Measurements from ENCODE around the gene KRT85.

- no peak for TF ChIP-seq EZH2 (IDR thresholded peaks at IDR 0.05; ENCODE audit: borderline replicate concordance, control insufficient read depth, low read depth, low read length)
- TF ChIP-seq JUNB (IDR thresholded peaks at IDR 0.05), result no peak
Observed at GRCh38 chr12:52360663-52361271, 6.5 kb downstream of the KRT85 start.
